H1 (cell line): Measurements from ENCODE around the gene ARHGEF12. TPM values are rescaled to one million over a fixed set of nuclear protein-coding genes. Genes with fewer than 3 reads are reported as not detected.
A peak's percentile ranks its signal among the peaks of the same experiment; 100 is the strongest.

Experiments used
- CTCF ChIA-PET: fragments of 300-600 bp; sonication (Branson Sonifier 250); formaldehyde crosslinking; loops from one replicate; lab custom pipeline; 2021; ENCODE audit not compliant: partially characterized antibody; lab: Charles Lee
- POLR2A ChIA-PET: fragments of 300-600 bp; sonication (Branson Sonifier 250); formaldehyde crosslinking; loops from one replicate; lab custom pipeline; 2021; ENCODE audit warnings: inconsistent platforms; ENCODE audit not compliant: partially characterized antibody; lab: Charles Lee
- DNase-seq, 2 experiments: peaks; one replicate each; pipeline versions ENCODE4 v3.0.0 to v3.0.0-alpha.2; 2010 to 2022; ENCODE audit warnings: low spot score in 2 of 2, low read depth in 1 of 2, mixed read lengths in 1 of 2
- FAIRE-seq: peaks from 2 replicates; lab custom pipeline; 2011; peaks lifted over from hg19 to GRCh38; lab: Jason Lieb, UNC
- H2AFZ ChIP-seq: 2 replicates; pipeline ENCODE4 v1.8.1; 2012; ENCODE audit warnings: low read length, inconsistent platforms
- H2AK5ac ChIP-seq: 2 replicates; pipeline ENCODE4 v1.6.1; 2013; ENCODE audit warnings: low read depth, low read length
- H2BK120ac ChIP-seq: replicated peaks from 2 replicates; pipeline ENCODE3; 2013; ENCODE audit warnings: low read depth, low read length, inconsistent platforms
- H2BK12ac ChIP-seq: 2 replicates; pipeline ENCODE4 v1.6.1; 2013; ENCODE audit warnings: low read depth, low read length
- H2BK15ac ChIP-seq: 2 replicates; pipeline ENCODE4 v1.6.1; 2013; ENCODE audit warnings: low read length
- H2BK20ac ChIP-seq: 2 replicates; pipeline ENCODE4 v1.6.1; 2013; ENCODE audit warnings: low read length
- H2BK5ac ChIP-seq: 2 replicates; pipeline ENCODE4 v1.6.1; 2013; ENCODE audit warnings: low read depth, low read length
- H3K14ac ChIP-seq: 2 replicates; pipeline ENCODE4 v1.6.1; 2013; ENCODE audit warnings: inconsistent platforms; ENCODE audit not compliant: insufficient read length
- H3K18ac ChIP-seq: 2 replicates; pipeline ENCODE4 v1.6.1; 2013; ENCODE audit warnings: low read length; ENCODE audit errors: extremely low read depth
- H3K23ac ChIP-seq: 2 replicates; pipeline ENCODE4 v1.6.1; 2013; ENCODE audit warnings: inconsistent platforms; ENCODE audit not compliant: insufficient read length
- H3K23me2 ChIP-seq: 2 replicates; pipeline ENCODE4 v1.6.1; 2013; ENCODE audit warnings: low read depth, low read length
- H3K27ac ChIP-seq: 2 replicates; pipeline ENCODE4 v1.6.1; 2011; ENCODE audit warnings: low read depth, low read length, inconsistent platforms
- H3K27me3 ChIP-seq, 4 experiments: replicated peaks in 1 of 4; 1 replicate in 1 of 4; 2 replicates in 3 of 4; pipeline versions ENCODE4 v1.6.1 to v1.8.1; 2011 to 2013; ENCODE audit warnings: low read length in 3 of 4, mild to moderate bottlenecking in 3 of 4, inconsistent platforms in 2 of 4, mixed read lengths in 2 of 4, moderate library complexity in 1 of 4; ENCODE audit not compliant: control insufficient read depth in 3 of 4, insufficient read depth in 3 of 4; ENCODE audit errors: extremely low read depth in 1 of 4
- H3K36me3 ChIP-seq, 4 experiments: 2 replicates each; pipeline versions ENCODE4 v1.6.1 to v1.8.1; 2011 to 2013; ENCODE audit warnings: mild to moderate bottlenecking in 4 of 4, low read length in 3 of 4, moderate library complexity in 2 of 4, control low read depth in 1 of 4, inconsistent platforms in 1 of 4; ENCODE audit not compliant: insufficient read depth in 4 of 4, control insufficient read depth in 2 of 4
- H3K4ac ChIP-seq: replicated peaks from 2 replicates; pipeline ENCODE3; 2013; ENCODE audit warnings: low read length, low read depth, mixed read lengths, inconsistent platforms; ENCODE audit not compliant: insufficient read length
- H3K4me1 ChIP-seq, 4 experiments: replicated peaks in 1 of 4; 1 replicate in 1 of 4; 2 replicates in 3 of 4; pipeline versions ENCODE4 v1.6.1 to v1.8.1; 2011 to 2013; ENCODE audit warnings: low read length in 3 of 4, inconsistent platforms in 2 of 4, mixed read lengths in 1 of 4; ENCODE audit not compliant: insufficient read depth in 4 of 4, control insufficient read depth in 3 of 4
- H3K4me2 ChIP-seq, 2 experiments: 2 replicates each; pipeline versions ENCODE4 v1.6.1 to v1.8.1; 2011 to 2013; ENCODE audit warnings: low read depth in 2 of 2, low read length in 2 of 2, control low read depth in 1 of 2, inconsistent platforms in 1 of 2, mild to moderate bottlenecking in 1 of 2; ENCODE audit not compliant: insufficient read depth in 1 of 2
- H3K4me3 ChIP-seq, 4 experiments: fragments of 200-600, 300-600 bp in 1 of 4; sonication (generic), shearing (Covaris generic), sonication (Bioruptor Twin) in 1 of 4; 2 replicates each; pipeline versions ENCODE4 v1.5.1 to v1.8.1; 2011 to 2016; ENCODE audit warnings: low read length in 4 of 4, low read depth in 3 of 4, control low read depth in 2 of 4, inconsistent platforms in 2 of 4, mild to moderate bottlenecking in 2 of 4, mixed read lengths in 1 of 4, moderate library complexity in 1 of 4; ENCODE audit not compliant: insufficient read depth in 2 of 4; ENCODE audit errors: extremely low read depth in 1 of 4
- H3K56ac ChIP-seq: replicated peaks from 2 replicates; pipeline ENCODE3; 2013; ENCODE audit warnings: low read depth, mild to moderate bottlenecking, mixed read lengths, low read length, inconsistent platforms; ENCODE audit not compliant: insufficient read length
- H3K79me1 ChIP-seq: 2 replicates; pipeline ENCODE4 v1.6.1; 2013; ENCODE audit warnings: low read depth, low read length, control low read depth
- H3K79me2 ChIP-seq, 2 experiments: 2 replicates each; pipeline versions ENCODE4 v1.6.1 to v1.8.1; 2012 to 2013; ENCODE audit warnings: low read length in 2 of 2, mild to moderate bottlenecking in 2 of 2, inconsistent platforms in 1 of 2; ENCODE audit not compliant: insufficient read depth in 2 of 2, control insufficient read depth in 1 of 2
- H3K9ac ChIP-seq, 4 experiments: replicated peaks in 1 of 4; 1 replicate in 1 of 4; 2 replicates in 3 of 4; pipeline versions ENCODE4 v1.6.1 to v1.8.1; 2011 to 2013; ENCODE audit warnings: low read depth in 3 of 4, low read length in 3 of 4, control low read depth in 2 of 4, mild to moderate bottlenecking in 2 of 4, moderate library complexity in 2 of 4, inconsistent platforms in 1 of 4; ENCODE audit errors: extremely low read depth in 1 of 4
- H3K9me3 ChIP-seq, 2 experiments: 2 replicates each; pipeline versions ENCODE4 v1.6.1 to v1.8.1; 2012 to 2013; ENCODE audit warnings: mild to moderate bottlenecking in 2 of 2, moderate library complexity in 2 of 2, control low read depth in 1 of 2, inconsistent platforms in 1 of 2, low read depth in 1 of 2, low read length in 1 of 2, mixed read lengths in 1 of 2; ENCODE audit not compliant: insufficient read depth in 2 of 2
- H4K20me1 ChIP-seq, 2 experiments: replicated peaks in 1 of 2; 2 replicates each; pipeline versions ENCODE3 to v1.8.1; 2011 to 2013; ENCODE audit warnings: inconsistent platforms in 2 of 2, low read length in 2 of 2, mild to moderate bottlenecking in 1 of 2; ENCODE audit not compliant: insufficient read depth in 2 of 2, control insufficient read depth in 1 of 2
- H4K5ac ChIP-seq: 2 replicates; pipeline ENCODE4 v1.6.1; 2013; ENCODE audit warnings: low read length, low read depth, mixed read lengths, inconsistent platforms; ENCODE audit not compliant: insufficient read length
- H4K8ac ChIP-seq: 2 replicates; pipeline ENCODE4 v1.8.0; 2013; ENCODE audit warnings: mild to moderate bottlenecking, moderate library complexity, low read length, inconsistent platforms; ENCODE audit not compliant: insufficient read depth; ENCODE audit errors: extremely low read depth
- H4K91ac ChIP-seq: replicated peaks from 2 replicates; pipeline ENCODE3; 2013; ENCODE audit warnings: low read length, mixed read lengths, inconsistent platforms; ENCODE audit not compliant: insufficient read length
- BACH1 ChIP-seq: IDR thresholded peaks from 2 replicates; pipeline ENCODE4 v1.6.1; 2012; ENCODE audit warnings: low read length, improper control_type of control experiment
- CHD2 ChIP-seq: IDR thresholded peaks from 2 replicates; pipeline ENCODE4 v1.6.1; 2012; ENCODE audit warnings: low read length, improper control_type of control experiment
- E2F6 ChIP-seq: IDR thresholded peaks from 2 replicates; pipeline ENCODE4 v1.6.1; 2012; ENCODE audit warnings: inconsistent platforms
- HDAC6 ChIP-seq: IDR thresholded peaks from one replicate; pipeline ENCODE4 v1.7.1; 2012; ENCODE audit warnings: low read depth, mild to moderate bottlenecking, inconsistent platforms, low read length, moderate library complexity
- KDM4A ChIP-seq: IDR thresholded peaks from one replicate; pipeline ENCODE4 v1.7.1; 2012; ENCODE audit warnings: low read depth, mild to moderate bottlenecking, moderate library complexity, low read length, inconsistent platforms; ENCODE audit not compliant: severe bottlenecking
- KDM5A ChIP-seq: fragments of 200-600 bp; IDR thresholded peaks from 2 replicates; pipeline ENCODE4 v1.7.1; 2012; ENCODE audit warnings: mild to moderate bottlenecking, low read length, inconsistent platforms, mixed read lengths
- PHF8 ChIP-seq: fragments of 200-600 bp; sonication (generic); conservative IDR thresholded peaks from 2 replicates; pipeline ENCODE4 v1.7.1; 2012; ENCODE audit warnings: low read depth, mild to moderate bottlenecking, inconsistent platforms, low read length, moderate library complexity
- POLR2AphosphoS5 ChIP-seq: IDR thresholded peaks from 2 replicates; pipeline ENCODE4 v1.6.1; 2011; ENCODE audit warnings: low read depth, low read length
- RBBP5 ChIP-seq: IDR thresholded peaks from 2 replicates; pipeline ENCODE4 v1.7.1; 2012; ENCODE audit warnings: low read depth, mild to moderate bottlenecking, inconsistent platforms, low read length, moderate library complexity, borderline replicate concordance
- RNF2 ChIP-seq: fragments of 200-900, 300-1000 bp; sonication (generic); IDR thresholded peaks from 2 replicates; pipeline ENCODE4 v1.7.1; 2016; ENCODE audit warnings: borderline replicate concordance, low read depth, mild to moderate bottlenecking, antibody characterized with exemption, low read length; ENCODE audit not compliant: poor library complexity, severe bottlenecking; ENCODE audit errors: missing control alignments
- SIRT6 ChIP-seq: IDR thresholded peaks from one replicate; pipeline ENCODE4 v1.7.1; 2012; ENCODE audit warnings: low read length, inconsistent platforms
- SP1 ChIP-seq: IDR thresholded peaks from 2 replicates; pipeline ENCODE4 v1.6.1; 2011; ENCODE audit warnings: low read depth, low read length
- ZNF274 ChIP-seq: IDR thresholded peaks from 2 replicates; pipeline ENCODE4 v1.7.0; 2012; ENCODE audit warnings: low read length, borderline replicate concordance; ENCODE audit errors: extremely low read depth
- WGBS, 2 experiments: shearing (Covaris generic) in 1 of 2; methylation state at CpG; one replicate each; pipeline versions ENCODE4 v1.1.6 to v1.1.7; 2013 to 2015; ENCODE audit warnings: low lambda C conversion rate in 2 of 2, mixed read lengths in 2 of 2, inconsistent platforms in 1 of 2, low coverage in 1 of 2, missing lambda C conversion rate in 1 of 2; ENCODE audit not compliant: insufficient replicate concordance in 2 of 2, insufficient coverage in 1 of 2, insufficient read length in 1 of 2; ENCODE audit errors: extremely low coverage in 1 of 2, missing lambda C conversion rate in 1 of 2; 5-methylcytosine and 5-hydroxymethylcytosine counted together
- polyA plus RNA-seq, 7 experiments: library from polyadenylated mRNA; depleted of rRNA in 3 of 7; stranded (reverse) in 5 of 7; unstranded in 2 of 7; fragments of >200 nt in 5 of 7; fragments of 200-250 nt in 2 of 7; gene quantifications; 1 replicate in 5 of 7; 2 replicates in 1 of 7; 4 replicates in 1 of 7; pipeline versions ENCODE4 v1.2.1 to v1.2.3, GENCODE V29; 2011 to 2013; ENCODE audit warnings: missing spikeins in 2 of 7, mixed read lengths in 2 of 7
- total RNA-seq: library from RNA; stranded (reverse); fragmentation: NEBNext Ultra II Directional; extraction: Animal tissue kit (Norgen Biotek cat#: 25700); gene quantifications from 2 replicates; pipeline ENCODE4 v1.2.1, GENCODE V29; 2021

ARHGEF12 gene
- total and polyA plus RNA-seq, 2 of the 8 experiments (the other 6 are each of a cell fraction or from before 2014, with no cell fraction given), result 5.1 to 33.7 TPM

- H3K27me3 ChIP-seq, result no peaks in the 10 kb centered on the region; a peak in 2 of 7 replicates
- TF ChIP-seq KDM4A, result no peak
- no peak for TF ChIP-seq HDAC6
- TF ChIP-seq CHD2, result no peak
- no peak for TF ChIP-seq POLR2AphosphoS5
- TF ChIP-seq SP1, result no peak
- no peak for TF ChIP-seq RNF2
- no peak for TF ChIP-seq ZNF274
- TF ChIP-seq RBBP5, result no peak
- TF ChIP-seq PHF8, result no peak
- TF ChIP-seq KDM5A, result no peak
- TF ChIP-seq BACH1, result no peak
- no peak for TF ChIP-seq E2F6
- TF ChIP-seq SIRT6, result no peak
Measured at GRCh38 chr11:120524536-120525085, 188.4 kb downstream of the ARHGEF12 start.

More at GRCh38 chr11:120524536-120525085, 188.4 kb downstream of the ARHGEF12 start:
- Histone ChIP-seq H2AK5ac (peak overlapping the region; percentile 67; the same call in 1 of the 2 replicates), H3K18ac (no peak overlapping the region), H4K20me1 (no peaks in the 10 kb centered on the region), H3K14ac (no peak overlapping the region), H2BK120ac (no peak overlapping the region), H4K91ac (no peak overlapping the region), H3K36me3 (no peaks in the 10 kb centered on the region), H4K5ac (no peak overlapping the region), H3K79me1 (no peaks in the 10 kb centered on the region), H3K4ac (no peak overlapping the region), H2BK5ac (no peak overlapping the region), H2BK20ac (peak overlapping the region; percentile 15; the same call in 1 of the 2 replicates), H3K23me2 (no peaks in the 10 kb centered on the region; the same call in 1 of the 2 replicates), H2BK12ac (0 out of 2 replicates have a peak overlapping the region, but pooled peaks have one; percentile 33), H3K56ac (no peak overlapping the region), H2AFZ (no peak overlapping the region), H3K4me3 (no peak overlapping the region), H4K8ac (no peak overlapping the region), H3K79me2 (no peaks in the 10 kb centered on the region), H3K4me1 (peaks cover 3 to 28% (median 16%) of the 10 kb centered on the region in 4 experiments), H3K9ac (no peak overlapping the region), H3K27ac (no peak overlapping the region), H3K4me2 (no peak overlapping the region), H3K23ac (no peak overlapping the region), H2BK15ac (peak overlapping the region; percentile 88), H3K9me3 (peaks cover 0 to 3% of the 10 kb centered on the region in 2 experiments; a peak in 1 of 4 replicates)
- no peak for FAIRE-seq
- CTCF ChIA-PET, result interaction anchor here (0.7 to 1.9 kb wide), 5 partner anchors 10 to 161 kb away, joined by 3 to 5 read pairs (median 3); partner anchors contain the start of gene GRIK4
- DNase-seq, result no peak
- POLR2A ChIA-PET, result no interaction called here
- 94% methylated on average over 9 of the region's 9 CpGs; no CpG with 5 or more reads in 1 of the 2 experiments for WGBS, 2 experiments
